ENCODE data around the gene ALPI.

ALPI gene

GRCh38 chr2:232458661-232459418, 2.9 kb downstream of the ALPI start:
- no peak for TF ChIP-seq CTCF (IDR thresholded peaks at IDR 0.05; ENCODE audit: low read depth, low read length)
- no peak for DNase-seq (ENCODE audit: extremely low read depth, low read depth)

DNA sequence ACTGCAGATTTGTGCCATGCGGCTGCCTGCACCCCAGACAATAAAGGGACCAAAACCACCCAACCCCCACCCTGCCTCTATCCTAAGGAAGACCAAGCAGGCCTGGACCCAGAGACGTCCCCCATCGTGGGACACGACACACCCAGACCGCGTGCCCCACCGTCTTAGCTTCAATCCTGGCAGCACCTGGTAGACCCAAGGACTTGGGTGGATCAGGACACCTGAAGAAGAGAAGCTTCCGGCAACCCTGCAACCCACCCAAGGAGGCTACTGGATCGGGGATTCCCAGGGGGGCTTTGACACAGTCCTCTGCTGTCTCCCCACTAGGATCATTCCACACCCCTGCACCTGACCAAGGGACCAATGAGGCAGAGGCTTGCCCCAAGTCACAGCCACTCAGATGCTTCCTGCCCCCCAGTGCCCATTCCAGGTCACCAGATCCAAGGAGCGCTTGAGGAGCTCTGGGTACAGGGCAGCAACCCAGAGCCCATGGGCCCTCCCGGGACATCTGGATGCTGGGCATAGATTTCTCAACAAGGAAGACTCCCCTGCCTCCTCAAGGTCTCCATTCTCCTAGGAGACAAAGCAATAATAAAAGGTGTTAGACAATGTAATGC, 3.6 kb downstream of the ALPI start:
- no peak for TF ChIP-seq CTCF (IDR thresholded peaks at IDR 0.05; ENCODE audit: low read depth, low read length)
- no peak for DNase-seq (ENCODE audit: extremely low read depth, low read depth)

- no peak for DNase-seq (ENCODE audit: extremely low read depth, low read depth)
- no peak for TF ChIP-seq CTCF (IDR thresholded peaks at IDR 0.05; ENCODE audit: low read depth, low read length)
Observed at GRCh38 chr2:232460171-232460570, 4.2 kb downstream of the ALPI start.

- no peak for DNase-seq (ENCODE audit: extremely low read depth, low read depth)
- TF ChIP-seq CTCF (IDR thresholded peaks at IDR 0.05; ENCODE audit: low read depth, low read length), result no peak
Observed at GRCh38 chr2:232463701-232464543, 8.0 kb downstream of the ALPI start.

GRCh38 chr2:232464544-232464885, 8.6 kb downstream of the ALPI start:
- no peak for DNase-seq (ENCODE audit: extremely low read depth, low read depth)
- TF ChIP-seq CTCF (IDR thresholded peaks at IDR 0.05; ENCODE audit: low read depth, low read length), result no peak

DNA sequence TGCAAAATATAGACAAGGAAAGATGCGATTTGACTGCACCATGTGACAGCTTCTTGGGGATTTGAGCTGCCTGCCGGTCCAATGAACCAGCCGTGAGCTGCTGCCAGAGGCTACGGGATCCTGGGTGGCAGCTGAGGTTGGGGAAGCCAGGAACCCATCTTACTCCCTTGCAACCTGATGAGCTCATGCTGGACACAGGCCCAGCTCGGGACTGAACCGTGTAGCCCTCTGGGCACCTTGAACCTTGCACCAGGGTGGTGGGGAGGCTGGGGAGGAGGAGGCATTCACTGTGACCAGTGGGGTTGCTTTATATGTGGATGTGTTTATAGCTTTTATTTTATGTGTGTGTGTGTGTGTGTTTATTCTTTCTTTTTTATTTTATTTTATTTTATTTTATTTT, 9.1 kb downstream of the ALPI start:
- no peak for TF ChIP-seq CTCF (IDR thresholded peaks at IDR 0.05; ENCODE audit: low read depth, low read length)
- no peak for DNase-seq (ENCODE audit: extremely low read depth, low read depth)

GRCh38 chr2:232466221-232466620, 10.3 kb downstream of the ALPI start:
- no peak for TF ChIP-seq CTCF (IDR thresholded peaks at IDR 0.05; ENCODE audit: low read depth, low read length)
- DNase-seq (ENCODE audit: extremely low read depth, low read depth), result no peak
